ENCODE data around the gene WDR72.
"Not testable (repeated sequence)": the region's sequence is repeated elsewhere in the genome, so short reads cannot be mapped to it uniquely, and the experiment has no call there.

Gene WDR72

GRCh38 chr15:53548236-53548635 lies 211.2 kb downstream of the WDR72 start:
- Histone ChIP-seq H3K27ac (no peak overlapping the region), H3K4me3 (no peak overlapping the region)

DNA sequence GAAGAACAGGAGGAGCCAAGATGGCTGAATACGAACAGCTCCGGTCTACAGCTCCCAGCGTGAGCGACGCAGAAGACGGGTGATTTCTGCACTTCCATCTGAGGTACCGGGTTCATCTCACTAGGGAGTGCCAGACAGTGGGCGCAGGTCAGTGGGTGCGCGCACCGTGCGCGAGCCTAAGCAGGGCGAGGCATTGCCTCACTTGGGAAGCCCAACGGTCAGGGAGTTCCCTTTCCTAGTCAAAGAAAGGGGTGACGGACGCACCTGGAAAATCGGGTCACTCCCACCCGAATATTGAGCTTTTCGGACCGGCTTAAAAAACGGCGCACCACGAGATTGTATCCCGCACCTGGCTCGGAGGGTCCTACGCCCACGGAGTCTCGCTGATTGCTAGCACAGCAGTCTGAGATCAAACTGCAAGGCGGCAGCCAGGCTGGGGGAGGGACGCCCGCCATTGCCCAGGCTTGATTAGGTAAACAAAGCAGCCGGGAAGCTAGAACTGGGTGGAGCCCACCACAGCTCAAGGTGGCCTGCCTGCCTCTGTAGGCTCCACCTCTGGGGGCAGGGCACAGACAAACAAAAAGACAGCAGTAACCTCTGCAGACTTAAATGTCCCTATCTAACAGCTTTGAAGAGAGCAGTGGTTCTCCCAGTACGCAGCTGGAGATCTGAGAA lies 218.7 kb downstream of the WDR72 start:
- H3K27ac ChIP-seq = not testable (repeated sequence)
- peak overlapping the region in 1 of 7 experiments; percentile 24 for H3K4me3 ChIP-seq

- Histone ChIP-seq H3K4me3 (peak overlapping the region in 1 of 7 experiments; percentile 24), H3K27ac (no peak overlapping the region)
Measured at GRCh38 chr15:53539878-53540277, 219.6 kb downstream of the WDR72 start.

- Histone ChIP-seq H3K4me3 (no peak overlapping the region), H3K27ac (no peak overlapping the region)
Measured at GRCh38 chr15:53536479-53537120, 222.9 kb downstream of the WDR72 start.

DNA sequence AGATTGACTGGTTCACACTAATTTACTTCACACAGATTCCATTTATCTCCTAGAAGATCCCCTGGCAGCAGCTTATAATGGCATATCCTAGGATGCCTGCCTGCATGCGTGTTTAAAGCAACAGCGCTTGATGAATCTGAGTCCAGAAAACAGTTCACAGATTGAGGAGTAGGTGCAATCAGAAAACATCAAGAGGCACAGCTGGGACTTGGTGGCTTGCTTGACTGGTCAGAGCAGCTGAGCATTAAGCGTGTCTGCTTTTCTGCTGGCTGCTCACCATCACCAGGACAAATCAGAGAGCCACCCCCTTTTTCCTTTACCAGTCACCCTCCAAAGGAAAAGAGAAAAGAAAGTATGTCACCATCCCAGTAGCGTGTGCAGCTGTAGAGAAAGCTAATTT lies 223.6 kb downstream of the WDR72 start:
- Histone ChIP-seq H3K27ac (no peak overlapping the region), H3K4me3 (no peak overlapping the region)

DNA sequence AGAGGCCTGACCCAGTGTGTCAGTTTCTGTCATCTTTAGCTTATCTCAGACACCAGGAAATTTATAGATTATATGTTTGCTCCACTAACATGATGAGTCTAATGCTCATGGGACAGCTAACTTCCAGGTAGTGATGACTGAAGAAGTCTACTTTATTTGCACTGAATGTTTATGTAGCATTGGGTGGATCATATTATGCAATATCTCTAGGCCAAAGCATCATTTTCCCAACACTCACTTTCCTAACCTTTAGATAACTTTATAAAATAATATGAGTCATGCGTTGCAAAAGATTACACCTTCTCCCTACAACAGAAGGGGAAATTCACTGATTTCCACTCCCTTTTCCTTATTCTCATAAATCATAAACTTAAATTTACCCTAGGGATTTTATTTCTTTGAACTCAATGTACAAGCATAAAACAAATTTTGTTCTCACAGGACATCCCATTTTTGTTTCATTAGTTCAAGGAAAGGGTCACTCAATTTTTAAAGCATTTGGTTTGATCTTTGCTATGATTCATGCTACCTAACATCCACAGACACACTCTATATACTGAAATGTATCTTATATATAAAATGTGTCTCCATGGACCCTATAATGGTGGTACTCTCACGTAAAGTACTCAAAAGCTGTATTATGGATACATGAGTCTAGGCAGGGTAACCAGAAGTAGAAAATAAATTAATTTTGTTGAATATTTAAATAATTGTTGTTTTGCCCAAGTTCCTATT lies 225.2 kb downstream of the WDR72 start:
- no peak overlapping the region for H3K4me3 ChIP-seq
- no peak overlapping the region for H3K27ac ChIP-seq

- H3K4me3 ChIP-seq = no peak overlapping the region
- H3K27ac ChIP-seq = no peak overlapping the region
Measured at GRCh38 chr15:53530761-53531160, 228.7 kb downstream of the WDR72 start.

DNA sequence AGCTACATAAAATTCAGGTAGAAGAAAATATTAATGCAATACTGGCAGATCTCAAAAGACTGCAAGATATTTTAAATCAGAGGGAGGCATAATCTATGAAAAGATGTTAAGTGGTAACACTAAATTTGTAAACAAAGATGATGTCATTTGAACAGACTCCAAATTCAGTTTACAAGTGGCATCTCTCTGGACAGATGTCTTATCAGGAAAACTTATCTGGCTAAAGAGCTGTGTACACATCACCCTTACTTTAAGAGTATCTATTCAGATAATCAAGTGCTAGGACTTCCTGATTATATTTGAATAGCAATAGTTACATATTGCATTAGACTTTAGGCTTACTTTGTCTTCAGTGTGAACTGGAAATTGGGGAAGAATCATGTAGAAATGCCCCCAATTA lies 231.5 kb downstream of the WDR72 start:
- Histone ChIP-seq H3K27ac (no peak overlapping the region), H3K4me3 (no peak overlapping the region)

- H3K4me3 ChIP-seq = no peak overlapping the region
Measured at GRCh38 chr15:53525894-53526293, 233.6 kb downstream of the WDR72 start.

GRCh38 chr15:53522991-53523390 lies 236.5 kb downstream of the WDR72 start:
- Histone ChIP-seq H3K4me3 (no peak overlapping the region), H3K27ac (no peak overlapping the region)

More at GRCh38 chr15:53525894-53526293, 233.6 kb downstream of the WDR72 start:
- no peak overlapping the region for H3K27ac ChIP-seq

DNA sequence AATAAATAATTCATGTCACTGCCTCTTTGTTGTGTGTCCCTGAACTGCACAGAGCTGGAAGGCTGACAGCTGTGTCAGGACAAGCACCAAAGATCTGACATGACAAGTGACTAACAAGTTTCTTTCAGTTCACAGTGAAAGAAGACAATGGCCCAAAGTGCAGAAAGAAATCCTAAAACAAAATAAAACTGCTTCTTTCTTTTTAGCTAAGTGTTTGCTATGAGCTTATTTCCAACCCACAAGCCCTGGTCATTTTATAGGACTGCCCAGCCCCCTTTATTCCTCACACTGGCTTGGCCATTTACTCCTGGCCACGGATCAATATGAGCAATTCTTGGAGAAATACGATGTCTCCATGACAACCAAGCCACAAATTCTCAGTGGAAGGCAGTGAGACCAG lies 238.5 kb downstream of the WDR72 start:
- H3K27ac ChIP-seq = no peak overlapping the region

GRCh38 chr15:53513431-53513830 lies 246.0 kb downstream of the WDR72 start:
- no peak overlapping the region for H3K4me3 ChIP-seq
- H3K27ac ChIP-seq = no peak overlapping the region

More for the DNA sequence above, 238.5 kb downstream of the WDR72 start:
- no peak overlapping the region for H3K4me3 ChIP-seq

DNA sequence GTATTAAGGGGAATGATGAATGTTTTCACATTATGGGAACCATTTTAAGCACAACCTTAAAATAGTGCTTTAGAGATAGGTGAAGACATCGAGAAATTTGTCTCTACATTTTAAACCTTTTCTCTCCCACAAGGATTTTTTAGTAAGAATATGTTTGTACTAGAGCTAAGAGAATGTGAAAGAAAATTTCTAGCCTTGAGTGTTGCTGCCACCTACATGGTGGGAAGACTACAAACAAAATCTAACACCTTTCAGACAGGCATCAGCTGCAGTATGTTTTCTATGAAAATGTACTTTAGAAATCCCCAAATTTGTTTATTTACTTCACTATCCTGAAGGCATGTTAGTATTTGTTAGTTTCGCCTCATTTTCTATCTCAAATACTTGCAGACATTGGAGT lies 247.4 kb downstream of the WDR72 start:
- Histone ChIP-seq H3K4me3 (no peak overlapping the region), H3K27ac (no peak overlapping the region)

DNA sequence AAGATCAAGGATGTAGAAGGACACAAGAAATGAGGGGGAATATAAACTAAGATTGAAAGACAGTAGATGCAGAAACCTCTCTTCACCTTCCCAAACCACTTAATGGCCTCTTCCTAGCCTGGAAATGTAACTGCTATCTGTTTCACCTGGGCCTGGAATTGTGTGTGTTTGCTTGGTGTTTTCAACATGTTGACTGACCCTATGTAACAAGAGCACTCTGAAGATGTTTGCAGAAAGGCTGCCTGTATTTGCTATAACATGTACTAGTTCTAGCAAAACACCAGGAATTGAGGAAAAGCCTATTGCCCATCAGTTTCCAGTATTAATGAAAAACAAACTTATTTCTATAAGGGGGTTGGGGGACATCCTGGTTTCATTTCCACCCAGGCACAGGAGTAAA lies 248.3 kb downstream of the WDR72 start:
- Histone ChIP-seq H3K27ac (no peak overlapping the region), H3K4me3 (no peak overlapping the region)

DNA sequence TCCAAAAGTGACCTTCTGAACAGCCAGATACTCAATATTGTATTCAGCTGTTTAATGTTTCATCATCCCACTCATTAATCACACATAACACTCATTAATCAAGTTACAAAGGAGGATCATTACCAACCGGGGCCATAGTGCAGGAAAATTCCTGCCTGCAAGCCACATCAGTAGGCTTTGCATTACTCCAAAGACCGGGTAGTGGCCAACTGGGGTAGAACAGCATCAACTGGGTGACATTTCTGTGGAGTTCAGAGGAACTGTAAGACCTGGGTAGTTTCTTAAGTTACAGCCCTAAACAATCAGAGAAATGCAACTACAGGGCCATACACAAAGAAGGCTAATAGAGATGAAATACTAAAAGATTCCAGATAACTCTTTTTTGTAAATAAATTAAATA lies 253.1 kb downstream of the WDR72 start:
- no peak overlapping the region for H3K4me3 ChIP-seq
- H3K27ac ChIP-seq = no peak overlapping the region

DNA sequence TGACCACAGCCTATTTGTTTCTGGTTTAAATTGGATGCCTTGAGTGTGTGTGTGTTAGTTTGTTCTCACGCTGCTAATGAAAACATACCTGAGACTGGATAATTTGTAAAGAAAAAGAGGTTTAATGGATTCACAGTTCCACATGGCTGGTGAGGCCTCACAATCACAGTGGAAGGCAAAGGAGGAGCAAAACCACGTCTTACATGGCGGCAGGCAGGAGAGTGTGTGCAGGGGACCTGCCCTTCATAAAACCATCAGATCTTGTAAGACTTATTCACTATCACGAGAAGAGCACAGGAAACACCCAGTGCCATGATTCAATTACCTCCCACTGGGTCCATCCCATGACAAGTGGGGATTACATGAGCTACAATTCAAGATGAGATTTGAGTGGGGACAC lies 260.5 kb downstream of the WDR72 start:
- Histone ChIP-seq H3K4me3 (no peak overlapping the region), H3K27ac (no peak overlapping the region)

- Histone ChIP-seq H3K27ac (no peak overlapping the region), H3K4me3 (no peak overlapping the region)
Measured at GRCh38 chr15:53490341-53490740, 269.1 kb downstream of the WDR72 start.

GRCh38 chr15:53482055-53482454 lies 277.4 kb downstream of the WDR72 start:
- no peak overlapping the region for H3K27ac ChIP-seq

GRCh38 chr15:53477981-53478766 lies 281.3 kb downstream of the WDR72 start:
- Histone ChIP-seq H3K4me3 (no peak overlapping the region), H3K27ac (no peak overlapping the region)

More at GRCh38 chr15:53482055-53482454, 277.4 kb downstream of the WDR72 start:
- no peak overlapping the region for H3K4me3 ChIP-seq

GRCh38 chr15:53473886-53474285 lies 285.6 kb downstream of the WDR72 start:
- Histone ChIP-seq H3K4me3 (no peak overlapping the region), H3K27ac (no peak overlapping the region)
